Stimulated activated CD8-positive, alpha-beta memory T cell treated with anti-CD3 and anti-CD28 coated beads, Interleukin-7, amount 100 ng/mL, for 48 hours (primary cell): Measurements from ENCODE around the gene RAB39A.
"Not testable (repeated sequence)": the region's sequence is repeated elsewhere in the genome, so short reads cannot be mapped to it uniquely, and the experiment has no call there.

Experiments used
- DNase-seq, 2 donors: peaks; one replicate each; pipeline ENCODE4 v3.0.0-alpha.2; 2020; ENCODE audit warnings: low read depth in 1 of 2; ENCODE audit errors: extremely low read depth in 1 of 2

Gene RAB39A, protein sequence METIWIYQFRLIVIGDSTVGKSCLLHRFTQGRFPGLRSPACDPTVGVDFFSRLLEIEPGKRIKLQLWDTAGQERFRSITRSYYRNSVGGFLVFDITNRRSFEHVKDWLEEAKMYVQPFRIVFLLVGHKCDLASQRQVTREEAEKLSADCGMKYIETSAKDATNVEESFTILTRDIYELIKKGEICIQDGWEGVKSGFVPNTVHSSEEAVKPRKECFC

DNA sequence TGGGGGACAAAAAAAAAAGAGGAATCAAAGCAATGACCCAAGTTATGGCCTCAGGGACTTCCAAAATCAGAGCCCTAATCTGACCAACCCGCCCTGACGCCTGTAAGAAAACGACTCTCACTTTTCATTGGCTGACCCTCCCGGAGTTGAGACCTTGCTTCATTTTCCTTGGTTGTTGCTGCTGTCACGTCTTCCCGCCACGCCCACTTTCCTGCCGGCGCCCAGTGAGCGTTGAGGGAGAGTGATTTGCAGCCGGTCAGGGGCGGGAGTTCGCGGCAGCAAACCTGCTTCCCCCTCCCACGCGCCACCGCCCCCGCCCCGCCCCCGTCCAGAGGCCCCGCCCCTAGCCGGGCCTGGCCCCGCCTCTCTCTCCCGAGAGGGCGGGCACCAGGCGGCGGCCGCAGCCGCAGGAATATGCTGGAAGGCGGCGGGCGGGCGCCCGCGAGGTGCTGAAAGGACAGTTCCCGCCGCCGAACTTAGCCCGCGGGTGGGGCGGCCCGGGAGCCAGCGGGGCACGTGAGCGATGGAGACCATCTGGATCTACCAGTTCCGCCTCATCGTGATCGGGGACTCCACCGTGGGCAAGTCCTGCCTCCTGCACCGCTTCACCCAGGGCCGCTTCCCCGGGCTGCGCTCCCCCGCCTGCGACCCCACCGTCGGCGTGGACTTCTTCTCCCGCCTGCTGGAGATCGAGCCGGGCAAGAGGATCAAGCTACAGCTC, at the start of gene RAB39A:
Gene RAB39A, plus strand, starts transcription at position 403 of the 721 bp plus-strand sequence. Its CDS starts 121 bp downstream, at position 524.
- peak; percentile 54 to 66 for DNase-seq

DNA sequence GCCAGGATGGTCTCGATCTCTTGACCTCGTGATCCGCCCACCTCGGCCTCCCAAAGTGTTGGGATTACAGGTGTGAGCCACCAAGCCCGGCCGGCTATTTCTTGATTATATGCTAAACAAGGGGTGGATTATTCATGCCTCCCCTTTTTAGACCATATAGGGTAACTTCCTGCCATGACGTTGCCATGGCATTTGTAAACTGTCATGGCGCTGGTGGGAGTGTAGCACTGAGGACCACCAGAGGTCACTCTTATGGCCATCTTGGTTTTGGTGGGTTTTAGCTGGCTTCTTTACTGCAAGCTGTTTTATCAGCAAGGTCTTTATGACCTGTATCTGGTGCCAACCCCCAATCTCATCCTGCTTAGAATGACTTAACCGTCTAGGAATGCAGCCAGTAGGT, 46.8 kb upstream of the RAB39A start:
- not testable (repeated sequence) for DNase-seq

DNA sequence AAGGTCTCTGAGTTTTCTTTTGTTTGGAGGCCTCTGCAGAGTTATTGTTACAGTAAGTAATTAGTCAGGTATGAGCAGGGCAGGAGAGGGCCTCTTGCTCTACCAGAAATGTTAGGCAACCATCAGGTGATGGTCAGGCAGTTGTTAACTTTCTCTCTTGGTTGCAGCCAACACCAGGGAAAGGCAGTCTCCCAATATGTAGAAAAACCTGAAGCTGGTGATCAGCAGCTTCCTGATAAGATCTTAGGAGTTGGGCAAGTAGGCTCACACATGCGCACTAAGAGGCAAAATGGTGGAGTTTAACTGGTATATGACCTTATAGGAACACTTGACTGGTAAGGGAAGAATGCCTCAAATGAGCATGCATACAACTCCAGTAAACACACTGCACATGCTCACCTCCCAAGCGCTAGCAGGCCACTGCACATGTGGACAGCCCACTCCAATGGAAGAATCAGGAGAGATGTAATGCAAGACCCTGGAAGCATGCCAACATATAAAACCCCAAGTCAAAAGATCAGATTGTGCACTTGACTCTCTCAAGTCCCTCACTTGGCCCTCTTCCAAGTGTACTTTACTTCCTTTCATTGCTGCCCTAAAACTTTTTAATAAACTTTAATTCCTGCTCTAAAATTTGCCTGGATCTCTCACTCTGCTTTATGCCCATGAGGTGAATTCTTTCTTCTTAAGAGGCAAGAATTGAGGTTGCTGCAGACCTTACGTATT, 46.0 kb upstream of the RAB39A start:
- no peak for DNase-seq

DNA sequence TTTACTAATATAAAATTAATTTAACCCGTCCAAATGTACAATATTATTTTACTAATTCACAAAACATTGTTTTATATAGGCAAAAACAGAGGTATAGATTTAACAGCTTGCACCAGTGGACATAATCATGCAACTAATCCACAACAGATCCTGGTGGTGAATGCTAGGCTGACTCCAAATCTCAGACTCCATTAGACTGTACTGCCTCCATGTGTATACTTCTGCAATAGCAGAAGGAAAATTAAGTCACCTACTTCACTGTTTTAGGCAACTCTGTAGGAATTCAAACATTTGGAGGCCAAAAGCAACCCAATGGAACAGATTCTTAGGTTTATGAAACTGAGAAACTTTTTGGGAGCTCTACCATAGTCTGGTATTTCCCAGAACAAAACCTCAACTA, 30.0 kb upstream of the RAB39A start:
- DNase-seq, result no peak

DNA sequence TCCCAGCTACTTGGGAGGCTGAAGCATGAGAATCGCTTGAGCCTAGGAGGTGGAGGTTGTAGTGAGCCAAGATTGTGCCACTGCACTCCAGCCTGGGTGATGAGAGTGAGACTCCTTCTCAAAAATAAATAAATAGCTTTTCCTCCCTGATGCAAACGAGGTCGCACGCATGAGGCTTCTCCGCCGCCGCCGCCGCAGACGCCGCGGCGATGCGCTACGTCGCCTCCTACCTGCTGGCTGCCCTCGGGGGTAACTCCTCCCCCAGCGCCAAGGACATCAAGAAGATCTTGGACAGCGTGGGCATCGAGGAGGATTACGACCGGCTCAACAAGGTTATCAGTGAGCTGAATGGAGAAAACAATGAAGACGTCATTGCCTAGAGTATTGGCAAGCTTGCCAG, 20.0 kb upstream of the RAB39A start:
- DNase-seq, result no peak

DNA sequence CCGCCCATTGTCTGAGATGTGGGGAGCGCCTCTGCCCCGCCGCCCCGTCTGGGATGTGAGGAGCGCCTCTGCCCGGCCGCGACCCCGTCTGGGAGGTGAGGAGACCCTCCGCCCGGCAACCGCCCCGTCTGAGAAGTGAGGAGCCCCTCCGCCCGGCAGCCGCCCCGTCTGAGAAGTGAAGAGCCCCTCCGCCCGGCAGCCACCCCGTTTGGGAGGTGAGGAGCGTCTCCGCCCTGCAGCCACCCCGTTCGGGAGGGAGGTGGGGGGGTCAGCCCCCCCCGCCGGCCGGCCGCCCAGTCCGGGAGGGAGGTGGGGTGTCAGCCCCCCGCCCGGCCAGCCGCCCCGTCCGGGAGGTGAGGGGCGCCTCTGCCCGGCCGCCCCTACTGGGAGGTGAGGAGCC, 15.8 kb upstream of the RAB39A start:
- DNase-seq, result not testable (repeated sequence)

DNA sequence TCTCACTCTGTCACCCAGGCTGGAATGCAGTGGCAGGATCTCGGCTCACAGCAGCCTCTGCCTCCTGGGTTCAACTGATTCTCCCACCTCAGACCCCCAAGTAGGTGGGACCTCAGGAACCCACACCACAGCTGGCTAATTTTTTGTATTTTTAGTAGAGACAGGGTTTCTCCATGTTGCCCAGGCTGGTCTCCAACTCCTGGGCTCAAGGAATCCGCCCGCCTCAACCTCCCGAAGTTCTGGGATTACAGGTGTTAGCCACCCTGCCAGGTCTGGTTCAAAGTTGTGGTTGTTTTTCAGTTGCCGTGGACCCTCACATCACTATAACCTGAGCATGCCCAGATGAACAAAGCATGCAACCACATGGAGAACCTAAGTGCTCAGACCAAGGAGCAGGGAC, 13.0 kb upstream of the RAB39A start:
- no peak for DNase-seq

DNA sequence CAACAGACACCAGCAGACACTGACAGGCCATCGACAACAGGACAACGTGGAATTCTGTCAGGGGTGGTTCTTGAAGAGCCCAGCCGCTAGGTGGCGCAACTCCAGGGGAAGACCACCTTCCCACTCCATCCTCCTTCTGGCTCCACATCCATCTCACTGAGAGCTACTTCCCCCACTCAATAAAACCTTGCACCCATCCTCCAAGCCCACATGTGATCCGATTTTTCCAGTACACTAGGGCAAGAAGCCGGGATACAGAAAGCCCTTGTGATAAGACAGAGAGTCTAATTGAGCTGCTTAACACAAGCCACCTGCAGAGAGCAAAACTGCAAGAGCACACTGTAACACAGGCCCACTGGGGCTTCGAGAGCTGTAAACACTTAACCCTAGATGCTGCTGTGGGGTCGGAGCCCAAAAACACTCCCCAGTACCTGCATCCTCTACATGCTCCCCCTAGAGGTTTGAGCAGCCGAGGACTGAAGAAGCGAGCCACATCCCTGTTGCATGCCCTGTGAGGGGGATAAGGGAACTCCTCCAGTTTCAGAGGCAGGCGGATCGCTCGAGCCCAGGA, 11.5 kb upstream of the RAB39A start:
- DNase-seq, result peak in 1 of 2 donors; percentile 14

DNA sequence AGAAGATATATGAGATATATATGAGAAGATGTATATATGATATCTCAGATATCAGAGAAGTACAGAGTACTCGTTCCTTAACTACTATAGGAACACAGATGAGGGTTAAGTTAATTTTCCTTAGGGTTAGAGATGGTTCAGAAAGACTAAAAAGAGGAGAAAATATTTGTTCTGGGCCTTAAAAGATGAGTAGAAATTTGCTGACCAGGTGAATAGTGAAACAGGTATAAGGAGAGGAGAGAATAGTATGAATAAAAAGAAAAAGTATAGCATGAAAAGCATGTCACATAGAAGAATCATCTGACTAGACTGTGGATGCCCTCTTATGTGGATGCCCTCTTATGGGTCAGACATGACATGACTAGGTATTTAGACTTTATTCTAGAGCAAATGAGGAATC, 6.3 kb upstream of the RAB39A start:
- no peak for DNase-seq

DNA sequence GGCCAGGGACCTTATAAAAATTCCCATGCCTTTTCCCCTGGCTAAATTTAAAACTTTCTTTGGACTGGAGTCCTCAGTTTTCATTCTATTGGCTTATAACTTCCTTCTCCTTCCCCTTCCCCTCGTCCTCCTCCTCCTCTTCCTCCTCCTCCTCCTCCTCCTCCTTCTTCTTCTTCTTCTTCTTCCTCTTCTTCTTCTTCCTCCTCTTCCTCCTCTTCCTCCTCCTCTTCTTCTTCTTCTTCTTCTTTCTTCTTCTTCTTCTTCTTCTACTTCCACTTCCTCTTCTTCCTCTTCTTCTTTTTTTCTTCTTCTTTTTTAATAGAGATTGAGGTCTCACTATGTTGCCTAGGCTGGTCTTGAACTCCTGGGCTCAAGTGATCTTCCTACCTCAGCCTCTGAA, 4.7 kb upstream of the RAB39A start:
- DNase-seq, result not testable (repeated sequence)

DNA sequence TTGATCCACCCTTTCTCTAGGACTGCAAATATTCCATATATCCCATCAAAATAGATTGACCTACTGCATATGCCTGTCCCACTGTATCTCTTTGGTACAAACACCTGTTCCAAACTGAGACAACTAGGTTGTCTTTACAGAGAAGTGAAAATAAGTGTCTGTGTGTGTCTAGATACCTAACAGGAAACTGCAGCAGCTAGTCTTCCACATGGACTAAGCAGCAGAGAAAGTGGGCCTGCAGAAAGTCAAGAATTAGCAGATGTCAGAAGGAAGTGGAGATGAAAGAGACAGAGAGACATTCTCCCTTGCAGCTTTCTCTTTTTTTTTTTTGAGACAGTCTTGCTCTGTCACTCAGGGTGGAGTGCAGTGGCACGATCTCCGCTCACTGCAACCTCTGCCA, 3.9 kb upstream of the RAB39A start:
- no peak for DNase-seq

DNA sequence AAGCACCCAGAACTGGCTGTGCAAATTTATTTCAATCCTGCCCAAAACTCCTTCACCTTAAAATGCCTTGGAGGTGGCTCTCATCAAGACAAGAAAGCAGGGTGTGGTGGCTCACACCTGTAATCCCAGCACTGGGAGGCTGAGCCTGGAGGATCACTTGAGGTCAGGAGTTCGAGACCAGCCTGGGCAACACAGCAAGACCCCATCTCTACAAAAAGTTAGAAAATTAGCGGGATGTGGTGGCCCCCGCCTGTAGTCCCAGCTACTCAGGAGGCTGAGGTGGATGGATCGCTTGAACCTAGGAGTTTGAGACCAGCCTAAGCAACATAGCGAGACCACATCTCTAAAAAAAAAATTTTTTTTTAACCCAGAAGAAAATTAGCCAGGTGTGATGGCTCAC, 689 bp upstream of the RAB39A start:
- no peak for DNase-seq

DNA sequence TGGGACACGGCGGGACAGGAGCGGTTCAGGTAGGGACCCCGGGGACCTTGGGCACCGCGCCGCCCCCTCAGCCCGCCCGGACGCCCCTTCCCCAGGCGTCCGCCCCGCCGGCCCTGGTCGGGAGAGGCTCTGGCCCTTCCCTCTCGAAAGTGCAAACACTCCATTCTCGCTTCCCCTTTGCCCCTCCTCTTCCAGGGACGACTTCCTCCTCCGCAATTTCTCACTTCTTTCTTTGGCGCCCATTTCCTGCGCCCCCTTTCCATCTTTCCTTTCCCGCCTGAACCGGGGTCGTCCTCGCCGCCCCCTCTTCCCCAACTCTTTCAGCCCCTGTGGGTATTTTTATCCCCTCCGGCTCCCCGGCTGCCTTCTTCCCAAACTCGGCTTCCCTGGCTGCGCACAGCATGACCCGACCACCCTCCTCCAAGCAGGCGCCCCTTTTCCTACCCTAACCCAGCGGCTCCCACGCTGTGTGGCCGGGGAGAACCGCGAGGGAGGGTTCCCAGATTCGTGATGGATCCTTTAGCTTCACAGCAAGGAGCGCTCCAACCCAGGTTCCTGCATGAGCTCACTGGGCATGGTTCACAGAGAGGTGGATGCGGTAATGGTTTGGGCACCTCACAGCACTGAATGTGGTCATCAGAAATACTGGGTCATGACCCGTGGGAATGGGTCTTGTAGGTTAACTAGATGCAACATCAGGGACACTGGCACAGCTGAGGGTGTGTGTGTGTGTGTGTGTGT, 689 bp downstream of the RAB39A start:
- DNase-seq, result no peak

DNA sequence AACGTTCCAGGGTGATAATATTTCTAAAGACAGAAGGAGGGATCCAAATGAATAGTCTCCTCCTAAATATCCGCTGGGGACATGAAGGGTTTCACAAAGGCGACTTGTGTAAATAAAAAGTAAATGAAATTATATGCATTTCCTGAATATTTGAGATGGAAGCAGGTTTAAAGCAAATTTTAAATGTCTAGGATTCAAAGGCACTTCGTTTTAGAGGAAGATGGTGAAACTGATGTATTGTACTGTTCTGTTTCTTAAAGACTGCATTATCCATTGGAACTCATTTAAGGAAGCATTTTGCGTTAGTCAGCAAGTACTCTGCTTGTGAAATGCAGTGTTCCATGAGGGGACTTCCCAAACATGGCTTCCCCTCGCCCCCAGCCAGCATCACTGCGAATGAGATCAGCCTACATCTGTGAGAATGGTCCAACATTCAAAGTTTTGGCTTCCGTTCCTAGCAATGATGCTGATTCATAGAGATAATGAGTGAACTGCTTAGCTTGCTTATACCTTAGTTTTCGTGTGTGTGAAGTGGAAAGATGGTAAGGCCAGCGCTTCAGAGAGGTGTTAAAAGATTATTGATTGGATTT, 1.5 kb downstream of the RAB39A start:
- DNase-seq, result no peak

DNA sequence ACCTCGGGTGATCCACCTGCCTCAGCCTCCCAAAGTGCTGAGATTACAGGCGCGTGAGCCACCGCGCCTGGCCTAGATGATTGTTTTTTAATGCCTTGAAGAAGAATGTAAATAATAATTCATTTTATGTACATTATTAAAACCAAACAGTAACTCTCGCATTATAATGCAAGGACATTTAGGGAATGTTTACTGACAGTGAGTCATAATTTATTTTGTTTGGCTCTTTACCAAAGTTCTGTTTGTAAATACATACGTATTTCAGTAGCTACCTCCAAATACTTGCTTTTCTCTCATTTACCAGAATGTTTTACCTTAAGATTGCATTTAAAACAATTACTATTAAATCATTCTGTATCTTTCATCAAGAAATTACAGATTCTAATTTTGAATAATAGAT, 3.0 kb downstream of the RAB39A start:
- DNase-seq, result no peak

DNA sequence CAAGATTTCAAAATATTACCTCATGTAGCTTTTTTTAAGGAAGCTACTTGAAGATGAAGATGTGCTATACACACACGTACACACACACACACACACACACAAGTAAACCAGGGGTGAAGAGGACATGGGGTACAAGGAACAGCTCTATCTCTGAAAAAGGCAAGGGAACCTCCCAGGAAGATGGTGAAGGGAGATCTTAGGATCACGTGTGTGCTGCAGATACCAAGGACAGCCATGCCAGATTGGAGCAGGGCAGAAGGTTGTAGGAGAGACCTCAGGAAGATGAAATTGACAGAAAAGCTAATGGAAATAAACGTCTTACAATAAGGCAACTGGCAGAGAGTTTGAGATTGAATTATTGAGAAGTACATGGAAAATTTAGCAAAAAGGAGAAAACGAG, 19.7 kb downstream of the RAB39A start:
- no peak for DNase-seq

DNA sequence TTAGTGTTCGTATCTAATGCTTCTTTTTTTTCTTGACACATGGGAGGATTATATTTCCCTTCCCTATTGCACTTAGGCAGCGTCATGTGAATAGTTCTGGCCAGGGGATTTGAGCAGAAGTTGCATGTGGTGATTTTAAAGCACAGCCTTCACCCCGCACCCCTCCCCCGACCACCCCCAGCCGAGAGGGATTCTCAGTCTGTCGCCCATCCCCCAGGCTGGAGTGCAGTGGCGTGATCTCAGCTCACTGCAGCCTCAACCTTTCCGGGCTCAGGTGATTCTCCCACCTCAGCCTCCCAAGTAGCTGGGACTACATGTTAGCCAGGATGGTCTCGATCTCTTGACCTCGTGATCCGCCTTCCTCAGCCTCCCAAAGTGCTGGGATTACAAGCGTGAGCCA, 20.1 kb downstream of the RAB39A start:
- DNase-seq, result not testable (repeated sequence)

DNA sequence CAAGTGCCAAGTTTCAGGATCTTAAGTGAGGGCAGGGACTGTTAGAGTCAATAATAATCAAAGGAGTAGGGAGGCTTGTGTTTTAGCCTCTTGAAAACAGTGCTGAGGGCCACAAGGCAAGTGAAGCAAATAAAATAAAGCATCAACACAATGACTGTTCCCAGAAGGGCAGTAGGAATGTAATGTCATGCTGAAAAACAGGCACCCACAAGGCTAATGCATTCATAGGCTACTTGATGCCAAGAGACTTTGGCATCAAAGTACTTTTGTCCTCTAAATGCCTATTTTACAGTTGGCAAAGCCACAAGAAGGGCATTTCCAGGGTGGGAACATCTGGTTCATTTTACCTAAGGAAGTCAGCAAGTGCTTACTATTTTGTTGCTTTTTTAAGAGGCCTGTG, 22.9 kb downstream of the RAB39A start:
- DNase-seq, result no peak

DNA sequence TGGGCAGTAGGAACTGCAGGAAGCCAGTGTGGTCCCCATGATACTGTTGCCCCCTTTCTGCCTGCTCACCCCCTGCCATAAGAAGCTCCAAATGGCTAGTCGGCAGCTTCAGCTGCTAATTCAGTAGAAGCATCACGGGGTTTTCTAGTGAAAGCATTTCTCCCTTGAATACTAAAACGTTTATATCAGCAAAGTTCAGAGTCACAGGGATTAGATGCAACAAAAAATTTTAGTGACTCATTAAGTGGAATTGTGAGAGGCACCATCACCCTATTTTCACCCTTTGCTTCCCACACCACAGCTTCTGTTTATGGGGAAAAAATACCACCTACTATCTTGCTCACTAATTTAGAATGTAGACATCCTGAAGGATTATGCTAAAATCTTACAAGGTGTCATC, 25.2 kb downstream of the RAB39A start:
- no peak for DNase-seq

DNA sequence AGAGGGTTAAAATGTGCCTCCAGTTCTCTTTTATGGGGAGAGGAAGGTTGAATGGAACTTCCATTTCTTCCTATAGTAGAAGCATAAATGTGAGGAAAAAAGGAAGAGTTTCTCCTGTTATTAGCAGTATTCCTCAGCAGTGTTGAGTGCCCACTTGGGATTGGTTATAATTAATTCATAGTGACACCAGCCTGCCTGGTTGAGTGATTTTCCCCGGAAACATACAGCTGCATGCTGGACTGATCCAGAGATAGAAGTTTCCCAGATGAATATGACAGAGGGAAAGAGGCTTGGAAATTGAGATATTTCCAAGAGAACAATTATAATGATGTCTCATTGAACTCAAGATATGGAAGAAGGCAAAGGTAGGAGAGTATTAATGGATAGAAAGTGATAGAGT, 28.3 kb downstream of the RAB39A start:
- no peak for DNase-seq
